B cell (primary cell): ENCODE results near the gene G6PC3.

Experiments
- CTCF ChIP-seq: fragments of 200-600 bp; IDR thresholded peaks from one replicate; pipeline ENCODE4 v1.8.0; 2022; ENCODE audit warnings: antibody characterized with exemption, mild to moderate bottlenecking
- EZH2 ChIP-seq: IDR thresholded peaks from 2 replicates; pipeline ENCODE4 v1.6.1; 2012; ENCODE audit warnings: borderline replicate concordance, low read depth, mild to moderate bottlenecking, moderate library complexity, low read length; ENCODE audit not compliant: insufficient read depth, poor library complexity, severe bottlenecking

- TF ChIP-seq CTCF (no peak), EZH2 (no peak)
These were observed 52.4 kb downstream of the G6PC3 start for GRCh38 chr17:44122816-44123355.
